D341Med (cell line): ENCODE data around the gene RAVER2.
A peak's percentile ranks its signal among the peaks of the same experiment; 100 is the strongest.
"Not testable (repeated sequence)": the region's sequence is repeated elsewhere in the genome, so short reads cannot be mapped to it uniquely, and the experiment has no call there.

Experiments used
- DNase-seq: peaks from one replicate; pipeline ENCODE4 v3.0.0; 2012; ENCODE audit warnings: low spot score

Gene RAVER2

GRCh38 chr1:64744492-64745180, at the start of gene RAVER2:
Gene RAVER2, plus strand, starts transcription at chr1:64745075. Its CDS starts 98 bp downstream, at chr1:64745173.
- peak; percentile 85 for DNase-seq

DNA sequence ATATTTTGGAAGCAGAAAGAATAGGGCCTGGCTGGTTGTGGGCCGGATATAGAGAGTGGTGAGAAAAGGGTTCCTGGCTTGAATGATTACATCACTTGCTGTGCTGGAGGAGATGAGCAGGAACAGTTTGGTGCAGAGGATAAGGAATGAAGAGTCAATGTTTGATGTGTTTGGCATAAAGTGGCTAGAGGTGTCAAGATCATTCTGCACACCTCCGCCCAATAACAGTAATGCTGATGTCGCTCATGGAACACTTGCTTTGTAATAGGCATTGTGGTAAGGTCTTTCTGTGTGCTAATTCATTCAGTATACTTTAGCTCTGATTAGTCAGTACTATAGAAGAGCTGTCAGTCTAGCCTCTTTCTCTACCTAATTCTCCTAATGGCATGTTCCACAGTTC, 48.0 kb upstream of the RAVER2 start:
- no peak for DNase-seq

DNA sequence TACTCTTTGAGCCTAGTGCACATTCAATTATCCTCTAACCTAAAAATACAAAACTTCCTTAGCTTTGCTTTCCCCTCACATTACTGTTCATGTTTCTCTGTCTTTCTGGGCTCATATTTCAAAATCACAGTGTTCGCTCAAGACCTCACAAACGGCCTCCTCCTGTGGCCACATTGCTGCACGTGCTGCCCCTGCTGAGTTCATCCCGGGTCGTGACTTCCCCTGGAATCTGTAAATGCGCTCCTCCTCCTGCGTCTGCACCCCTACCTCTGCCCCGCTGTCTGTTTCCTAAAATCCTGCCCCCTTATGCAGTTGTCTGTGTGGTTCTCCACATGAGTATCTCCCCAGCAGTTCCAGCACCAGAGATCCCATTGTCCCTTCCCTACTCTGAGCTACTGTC, 45.5 kb upstream of the RAVER2 start:
- DNase-seq = no peak

- DNase-seq = no peak
Observed at GRCh38 chr1:64701071-64701470, 43.8 kb upstream of the RAVER2 start.

DNA sequence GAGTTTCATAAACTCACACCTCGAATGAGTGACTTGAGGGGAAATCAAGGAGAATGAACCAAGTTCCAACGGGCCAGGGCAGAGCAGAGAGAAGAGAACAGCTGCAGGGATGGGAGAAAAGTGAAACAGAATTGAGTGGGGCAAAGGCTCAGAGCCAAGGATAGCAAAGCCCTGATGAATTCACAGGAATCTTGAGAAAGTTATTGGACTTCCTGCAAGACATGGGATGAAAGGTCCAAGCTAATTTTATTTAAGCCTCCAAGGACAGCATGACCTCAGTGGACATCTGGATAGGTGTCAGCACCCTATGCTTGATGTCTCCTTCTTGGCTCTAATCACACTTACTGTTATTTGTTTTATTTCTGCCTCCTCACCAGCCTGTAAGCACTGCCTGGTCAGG, 43.0 kb upstream of the RAVER2 start:
- DNase-seq = no peak

DNA sequence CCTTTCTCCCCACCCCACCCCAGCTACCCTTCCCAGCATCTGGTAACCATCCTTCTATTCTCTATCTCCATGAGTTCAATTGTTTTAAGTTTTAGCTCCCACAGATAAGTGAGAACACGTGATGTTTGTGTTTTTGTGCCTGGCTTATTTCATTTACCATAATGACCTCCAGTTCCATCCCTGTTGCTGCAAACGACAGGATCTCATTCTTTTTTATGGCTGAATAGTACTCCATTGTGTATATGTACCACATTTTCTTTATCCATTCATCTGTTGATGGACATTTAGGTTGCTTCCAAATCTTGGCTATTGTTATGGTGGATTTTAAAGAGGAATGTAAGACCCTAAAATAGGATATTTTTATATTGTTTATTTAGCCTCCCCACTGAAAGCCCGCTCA, 42.2 kb upstream of the RAVER2 start:
- DNase-seq = not testable (repeated sequence)

- no peak for DNase-seq
Observed at GRCh38 chr1:64703600-64703999, 41.3 kb upstream of the RAVER2 start.

GRCh38 chr1:64705591-64705990, 39.3 kb upstream of the RAVER2 start:
- DNase-seq = no peak

DNA sequence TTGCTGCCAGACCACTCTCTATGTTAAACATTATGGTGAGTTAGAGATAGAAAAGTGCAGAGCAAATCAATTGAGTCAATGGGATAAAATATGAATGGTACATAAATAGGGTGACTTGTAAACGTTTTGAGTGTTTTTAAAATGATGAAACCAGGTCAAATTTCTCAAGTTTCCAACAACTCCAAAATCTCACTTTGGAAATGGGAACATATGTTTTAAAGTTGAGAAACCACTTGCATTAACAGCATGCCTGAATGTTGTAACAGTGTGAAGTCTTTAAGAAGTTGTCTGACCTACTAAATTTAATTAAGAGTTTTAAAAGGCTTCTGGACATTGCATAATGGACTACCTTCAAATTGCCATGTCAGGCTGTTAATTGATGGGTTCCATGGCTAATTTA, 33.6 kb upstream of the RAVER2 start:
- no peak for DNase-seq

DNA sequence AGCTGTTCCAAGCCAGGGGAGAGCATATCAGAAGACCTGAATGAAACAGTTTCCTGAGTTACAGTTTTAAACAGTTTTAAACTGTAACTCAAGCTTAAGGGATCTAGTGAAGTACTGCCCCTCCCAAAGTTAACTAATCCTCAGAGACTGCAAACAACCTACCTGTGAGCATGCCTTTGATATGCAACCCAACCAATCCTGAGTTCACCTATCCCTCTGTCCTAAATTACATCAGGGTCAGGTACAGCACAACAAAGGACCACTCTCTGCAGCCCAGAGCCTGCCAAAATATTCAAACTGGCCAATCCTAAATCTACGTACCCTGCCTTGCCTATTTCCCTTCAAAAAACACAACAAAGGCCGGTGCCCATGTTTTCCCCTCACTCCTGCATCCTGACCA, 32.8 kb upstream of the RAVER2 start:
- DNase-seq = no peak

- no peak for DNase-seq
Observed at GRCh38 chr1:64715186-64715585, 29.7 kb upstream of the RAVER2 start.

DNA sequence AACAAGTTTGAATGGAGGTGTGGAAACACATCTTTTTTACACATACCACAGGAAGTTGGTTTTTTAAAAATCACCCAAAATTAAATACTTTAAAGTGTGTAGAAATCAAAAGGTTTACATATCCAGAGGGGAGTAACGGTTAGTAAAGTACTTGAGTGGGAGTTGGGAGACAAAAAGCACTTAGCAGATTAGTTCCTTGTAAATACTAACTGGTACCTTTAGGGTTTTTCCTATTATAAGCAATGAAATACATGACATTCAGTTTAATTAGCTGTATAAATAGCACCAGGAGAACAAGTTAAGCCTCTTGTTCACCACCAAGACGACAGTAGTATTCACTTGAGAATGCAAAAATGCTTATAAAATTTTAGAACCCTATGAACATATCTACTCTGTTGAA, 23.7 kb upstream of the RAVER2 start:
- no peak for DNase-seq

DNA sequence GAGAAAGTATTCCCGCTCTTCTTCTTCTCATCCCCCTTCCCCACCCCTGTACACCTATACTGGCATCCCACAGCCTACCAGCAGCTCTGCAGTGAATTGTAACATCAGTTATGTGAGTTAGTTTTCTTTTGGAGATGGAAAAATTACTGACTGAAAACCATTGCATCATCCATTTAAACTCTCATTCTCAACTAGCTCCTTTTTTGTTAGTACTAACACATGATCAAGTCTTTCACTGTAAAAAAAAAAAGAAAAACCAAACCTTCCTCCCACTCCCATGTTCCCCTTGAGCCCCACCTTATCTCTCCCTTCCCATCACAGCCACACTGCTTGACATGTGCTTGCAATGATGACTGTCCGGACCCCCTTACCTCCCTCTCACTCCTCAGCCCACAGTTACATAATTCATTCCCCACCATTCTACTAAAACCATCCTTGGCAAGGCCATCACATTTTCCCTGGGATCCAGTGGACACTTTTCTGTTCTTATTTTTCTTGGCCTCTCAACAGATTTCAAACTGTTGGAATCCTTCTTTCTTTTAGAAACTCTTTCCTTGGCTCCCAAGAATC, 23.2 kb upstream of the RAVER2 start:
- DNase-seq = no peak

- DNase-seq = no peak
Observed at GRCh38 chr1:64727861-64728260, 17.0 kb upstream of the RAVER2 start.

DNA sequence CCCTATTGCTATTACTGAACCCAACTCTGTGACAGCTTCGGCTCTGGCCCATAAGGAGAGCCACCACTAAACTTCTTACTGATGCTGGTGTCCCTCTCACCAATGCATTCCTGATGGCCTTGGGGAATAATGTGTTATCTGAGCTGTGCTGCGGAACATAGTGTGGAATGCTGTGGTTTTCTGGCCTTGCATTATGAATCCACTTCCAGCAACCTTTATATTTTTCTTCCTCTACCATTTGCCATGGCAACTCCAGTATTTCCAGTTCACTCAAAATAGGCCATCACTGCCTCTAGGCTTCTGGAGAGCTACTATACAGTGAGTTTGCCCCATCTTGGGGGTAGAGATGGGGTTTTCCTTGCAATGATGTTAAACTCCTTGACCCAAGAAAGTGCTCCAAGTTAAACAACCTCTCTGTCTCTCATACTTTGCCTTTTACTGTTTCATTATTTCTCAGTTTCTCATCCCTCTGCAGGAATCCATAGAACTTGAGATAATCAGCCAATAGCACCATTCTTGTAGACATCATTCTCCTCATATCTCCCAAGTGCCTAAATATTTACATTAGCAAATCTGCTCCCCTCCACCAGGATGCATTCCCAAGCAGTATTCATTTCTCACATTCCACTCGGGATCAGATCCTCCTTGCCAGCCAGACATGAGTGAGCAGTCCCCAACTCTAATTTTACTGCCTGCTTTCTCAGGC, 11.1 kb upstream of the RAVER2 start:
- DNase-seq = no peak

- DNase-seq = no peak
Observed at GRCh38 chr1:64734287-64734652, 10.6 kb upstream of the RAVER2 start.

GRCh38 chr1:64740687-64741086, 4.2 kb upstream of the RAVER2 start:
- DNase-seq = not testable (repeated sequence)

- no peak for DNase-seq
Observed at GRCh38 chr1:64743954-64744491, 852 bp upstream of the RAVER2 start.

GRCh38 chr1:64745181-64745985, 508 bp downstream of the RAVER2 start:
- DNase-seq = peak; percentile 46

DNA sequence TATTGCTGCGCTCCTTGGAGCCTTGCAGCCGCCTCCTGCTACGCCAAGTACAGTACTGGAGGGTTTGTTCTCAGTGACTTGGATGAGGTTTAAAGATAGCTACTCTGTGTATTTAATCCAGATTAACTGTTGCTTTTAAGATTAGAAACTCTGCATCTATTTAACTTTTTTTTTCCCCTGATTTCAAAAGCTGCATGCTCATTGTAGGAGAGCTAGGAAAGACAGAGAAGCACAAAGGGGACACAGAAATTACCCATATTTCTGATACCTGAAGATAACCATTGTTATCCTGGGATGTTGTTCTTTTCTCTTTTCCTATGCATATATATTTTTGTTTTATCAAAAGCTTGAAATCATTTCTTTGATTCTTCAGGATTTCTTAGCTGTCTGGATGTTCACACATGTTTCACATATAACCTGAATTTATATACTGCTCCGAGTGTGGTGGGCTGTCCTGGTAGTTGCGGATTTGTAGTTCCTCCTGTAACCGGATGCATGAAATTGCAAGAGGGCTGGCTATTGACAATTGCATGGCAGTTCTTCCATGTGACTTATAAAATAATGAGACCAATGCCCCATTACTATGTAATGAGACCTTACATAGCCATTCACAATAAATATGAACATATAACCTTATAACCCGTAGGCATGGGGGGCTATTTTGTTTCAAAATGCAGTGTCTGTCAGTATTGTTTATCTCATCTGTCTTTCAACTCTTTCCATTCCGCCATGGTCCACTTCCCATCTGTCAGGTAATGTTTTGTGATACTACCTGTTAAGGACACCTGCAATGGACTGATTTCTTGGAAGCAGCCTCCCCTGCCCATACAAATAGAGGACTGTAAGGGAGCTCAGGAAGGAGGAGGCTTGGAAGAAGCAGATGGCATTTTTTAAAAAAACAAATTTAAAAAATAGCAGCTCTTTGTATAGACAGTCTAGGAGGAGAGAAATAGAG, 1.4 kb downstream of the RAVER2 start:
- DNase-seq = no peak

GRCh38 chr1:64748222-64748621, 3.3 kb downstream of the RAVER2 start:
- no peak for DNase-seq
